ENCODE measurements around the gene DNM1L.

DNA sequence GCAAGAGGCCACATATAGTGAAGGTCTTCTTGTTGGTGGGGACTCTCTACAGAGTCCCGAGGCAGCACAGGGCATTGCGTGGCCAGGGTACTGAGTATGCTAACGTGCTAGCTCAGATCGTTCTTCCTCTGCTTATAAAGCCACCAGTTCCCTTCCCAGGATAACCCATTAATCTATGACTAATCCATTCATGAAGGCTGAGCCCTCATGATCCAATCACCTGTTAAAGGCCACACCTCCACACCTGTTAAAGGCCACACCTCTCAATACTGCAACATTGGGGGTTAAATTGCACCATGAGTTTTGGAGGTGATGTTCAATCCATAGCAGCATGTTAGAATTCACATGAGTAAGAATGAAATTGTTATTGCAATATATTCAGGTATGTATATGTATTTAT is 89.4 kb downstream of the DNM1L start:
- TF ChIP-seq EP300 (IDR thresholded peaks at IDR 0.05) = no peak
- TF ChIP-seq, protein P1, sequence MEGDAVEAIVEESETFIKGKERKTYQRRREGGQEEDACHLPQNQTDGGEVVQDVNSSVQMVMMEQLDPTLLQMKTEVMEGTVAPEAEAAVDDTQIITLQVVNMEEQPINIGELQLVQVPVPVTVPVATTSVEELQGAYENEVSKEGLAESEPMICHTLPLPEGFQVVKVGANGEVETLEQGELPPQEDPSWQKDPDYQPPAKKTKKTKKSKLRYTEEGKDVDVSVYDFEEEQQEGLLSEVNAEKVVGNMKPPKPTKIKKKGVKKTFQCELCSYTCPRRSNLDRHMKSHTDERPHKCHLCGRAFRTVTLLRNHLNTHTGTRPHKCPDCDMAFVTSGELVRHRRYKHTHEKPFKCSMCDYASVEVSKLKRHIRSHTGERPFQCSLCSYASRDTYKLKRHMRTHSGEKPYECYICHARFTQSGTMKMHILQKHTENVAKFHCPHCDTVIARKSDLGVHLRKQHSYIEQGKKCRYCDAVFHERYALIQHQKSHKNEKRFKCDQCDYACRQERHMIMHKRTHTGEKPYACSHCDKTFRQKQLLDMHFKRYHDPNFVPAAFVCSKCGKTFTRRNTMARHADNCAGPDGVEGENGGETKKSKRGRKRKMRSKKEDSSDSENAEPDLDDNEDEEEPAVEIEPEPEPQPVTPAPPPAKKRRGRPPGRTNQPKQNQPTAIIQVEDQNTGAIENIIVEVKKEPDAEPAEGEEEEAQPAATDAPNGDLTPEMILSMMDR (IDR thresholded peaks at IDR 0.05) = no peak

All from esophagus muscularis mucosa (tissue), 3 donors.